SU-DHL-6 (cell line): Measurements from ENCODE around the gene HDGF.

Experiments used
- H2AFZ ChIP-seq: fragments of 200-600 bp; sonication (generic); 2 replicates; pipeline ENCODE4 v1.6.1; 2014; ENCODE audit warnings: low read depth, mild to moderate bottlenecking, moderate library complexity, mixed read lengths, antibody characterized with exemption, low read length; ENCODE audit not compliant: severe bottlenecking
- H3F3A ChIP-seq: fragments of 200-600 bp; shearing (Covaris generic); 2 replicates; pipeline ENCODE4 v1.6.0; 2016; ENCODE audit warnings: antibody characterized with exemption, mild to moderate bottlenecking; ENCODE audit not compliant: insufficient read depth
- H3K27ac ChIP-seq: fragments of 200-600 bp; sonication (generic); 2 replicates; pipeline ENCODE4 v1.5.1; 2016; ENCODE audit warnings: low read depth, mild to moderate bottlenecking, low read length, moderate library complexity, mixed read lengths
- H3K27me3 ChIP-seq: fragments of 200-600 bp; sonication (generic), shearing (Covaris generic); 2 replicates; pipeline ENCODE4 v1.6.0; 2014; ENCODE audit warnings: mild to moderate bottlenecking, low read length
- H3K36me3 ChIP-seq: fragments of 200-600 bp; sonication (generic); 2 replicates; pipeline ENCODE4 v1.6.1; 2014; ENCODE audit warnings: mild to moderate bottlenecking, low read length, mixed read lengths
- H3K4me2 ChIP-seq: fragments of 300-600, 200-600 bp; shearing (Covaris generic), sonication (generic); 2 replicates; pipeline ENCODE4 v1.6.0; 2014; ENCODE audit warnings: low read length, low read depth, mild to moderate bottlenecking; ENCODE audit not compliant: poor library complexity, severe bottlenecking
- H3K4me3 ChIP-seq: fragments of 200-600 bp; sonication (generic); 2 replicates; pipeline ENCODE4 v1.5.1; 2014; ENCODE audit warnings: antibody characterized with exemption, low read length, mild to moderate bottlenecking, mixed read lengths; ENCODE audit not compliant: insufficient read depth, poor library complexity, severe bottlenecking
- H3K79me2 ChIP-seq: fragments of 200-600 bp; sonication (generic); 2 replicates; pipeline ENCODE4 v1.6.1; 2014; ENCODE audit warnings: mild to moderate bottlenecking, low read length, moderate library complexity; ENCODE audit not compliant: insufficient read depth
- H3K9ac ChIP-seq: fragments of 200-600 bp; sonication (generic); 2 replicates; pipeline ENCODE4 v1.7.0; 2014; ENCODE audit warnings: mild to moderate bottlenecking, low read length
- H3K9me2 ChIP-seq: fragments of 200-600 bp; sonication (generic); replicated peaks from 2 replicates; pipeline ENCODE4 v1.6.1; 2014; ENCODE audit warnings: low read length; ENCODE audit not compliant: insufficient read depth
- H3K9me3 ChIP-seq: fragments of 200-600 bp; sonication (generic); 2 replicates; pipeline ENCODE4 v1.6.1; 2014; ENCODE audit warnings: low read length, mixed read lengths; ENCODE audit not compliant: insufficient read depth
- H4K20me1 ChIP-seq: fragments of 200-600 bp; sonication (generic); 2 replicates; pipeline ENCODE4 v1.6.1; 2014; ENCODE audit warnings: low read depth, mild to moderate bottlenecking, antibody characterized with exemption, low read length, moderate library complexity, mixed read lengths
- CTCF ChIP-seq: fragments of 200-600 bp; sonication (generic); IDR thresholded peaks from one replicate; pipeline ENCODE4 v1.5.1; 2017; ENCODE audit warnings: antibody characterized with exemption, mild to moderate bottlenecking, low read length, moderate library complexity; ENCODE audit not compliant: insufficient read depth, poor library complexity, severe bottlenecking
- EZH2phosphoT487 ChIP-seq: fragments of 200-600 bp; sonication (generic), shearing (Covaris generic); conservative IDR thresholded peaks from 2 replicates; pipeline ENCODE4 v1.6.1; 2018; ENCODE audit warnings: mild to moderate bottlenecking, antibody characterized with exemption, low read length, moderate library complexity, mixed read lengths

The HDGF gene

DNA sequence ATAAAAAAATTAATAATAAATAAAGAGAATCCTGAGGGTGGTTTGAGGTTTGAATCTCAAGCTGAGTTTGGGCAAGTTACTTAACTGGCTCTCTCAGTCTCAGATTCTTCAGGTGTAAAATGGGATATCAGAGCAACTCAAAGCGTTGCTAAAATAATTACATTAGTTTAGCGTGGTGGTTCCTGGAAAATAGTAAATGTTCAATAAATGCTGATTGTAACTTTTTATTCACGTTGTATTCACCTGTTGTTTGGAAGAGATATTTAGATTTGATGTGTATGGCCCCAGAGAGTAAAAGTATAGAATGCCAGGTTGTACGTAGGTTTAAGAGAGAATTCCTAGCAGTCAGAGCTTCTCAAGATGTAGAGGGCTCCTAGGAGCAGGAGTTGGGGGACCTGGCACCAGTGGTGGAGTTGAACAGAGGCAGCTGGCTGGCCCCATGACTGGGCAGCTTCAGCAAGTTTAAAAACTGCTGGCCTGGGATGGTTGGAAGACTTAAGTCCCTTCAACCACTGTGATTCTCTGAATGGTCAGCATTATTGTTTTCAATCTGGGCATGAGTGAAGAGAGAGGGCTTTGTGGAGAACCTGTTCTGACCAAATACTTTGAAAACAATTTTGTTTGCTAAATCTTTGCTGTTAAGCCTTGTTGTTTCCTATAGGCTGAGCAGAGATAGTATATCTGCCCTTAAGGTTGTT lies 38.3 kb upstream of the HDGF start:
- H3K9ac ChIP-seq, result no peak overlapping the region
- no peak overlapping the region for H3K27ac ChIP-seq
- TF ChIP-seq CTCF (no peak), EZH2phosphoT487 (no peak)
- H3K36me3 ChIP-seq, result peaks cover 13% of the 10 kb centered on the region; the same call in 1 of the 2 replicates
- H3K4me3 ChIP-seq, result no peak overlapping the region
- H4K20me1 ChIP-seq, result no peaks in the 10 kb centered on the region; the same call in 1 of the 2 replicates
- H3K79me2 ChIP-seq, result peaks cover 5% of the 10 kb centered on the region; the same call in 1 of the 2 replicates
- H3F3A ChIP-seq, result no peaks in the 10 kb centered on the region
- H3K9me3 ChIP-seq, result no peaks in the 10 kb centered on the region
- no peak overlapping the region for H3K4me2 ChIP-seq
- H3K27me3 ChIP-seq, result no peaks in the 10 kb centered on the region
- H3K9me2 ChIP-seq, result no peaks in the 10 kb centered on the region
- no peak overlapping the region for H2AFZ ChIP-seq

- Histone ChIP-seq H3K9ac (no peak overlapping the region), H3K9me3 (no peaks in the 10 kb centered on the region), H3K79me2 (peaks cover 8% of the 10 kb centered on the region; the same call in 1 of the 2 replicates), H3K4me3 (no peak overlapping the region), H4K20me1 (no peaks in the 10 kb centered on the region; the same call in 1 of the 2 replicates), H3K9me2 (no peaks in the 10 kb centered on the region), H3K4me2 (no peak overlapping the region), H3K36me3 (peaks cover 4% of the 10 kb centered on the region; the same call in 1 of the 2 replicates), H2AFZ (no peak overlapping the region), H3F3A (no peaks in the 10 kb centered on the region), H3K27me3 (no peaks in the 10 kb centered on the region), H3K27ac (no peak overlapping the region)
- TF ChIP-seq EZH2phosphoT487 (no peak), CTCF (no peak)
These were observed 36.7 kb upstream of the HDGF start for GRCh38 chr1:156788136-156788535.

DNA sequence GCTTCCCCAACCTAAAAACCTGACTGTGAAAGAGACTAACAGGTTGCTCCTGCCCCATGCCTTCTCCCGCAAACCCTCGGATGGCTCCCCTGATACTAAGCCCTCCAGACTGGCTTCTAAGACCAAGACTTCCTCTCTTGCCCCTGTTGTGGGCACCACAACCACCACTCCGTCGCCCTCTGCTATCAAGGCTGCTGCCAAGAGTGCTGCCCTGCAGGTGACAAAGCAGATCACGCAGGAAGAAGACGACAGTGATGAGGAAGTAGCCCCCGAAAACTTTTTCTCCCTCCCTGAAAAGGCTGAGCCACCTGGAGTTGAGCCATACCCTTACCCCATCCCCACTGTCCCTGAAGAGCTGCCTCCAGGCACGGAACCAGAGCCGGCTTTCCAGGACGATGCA lies 35.2 kb upstream of the HDGF start:
- Histone ChIP-seq H3K9me2 (no peaks in the 10 kb centered on the region), H4K20me1 (no peaks in the 10 kb centered on the region; the same call in 1 of the 2 replicates), H3K4me2 (no peak overlapping the region), H2AFZ (no peak overlapping the region), H3F3A (no peaks in the 10 kb centered on the region), H3K9me3 (no peaks in the 10 kb centered on the region), H3K36me3 (no peaks in the 10 kb centered on the region; the same call in 1 of the 2 replicates), H3K9ac (no peak overlapping the region), H3K27me3 (no peaks in the 10 kb centered on the region), H3K4me3 (no peak overlapping the region), H3K79me2 (peaks cover 19% of the 10 kb centered on the region), H3K27ac (no peak overlapping the region)
- TF ChIP-seq EZH2phosphoT487, result no peak
- TF ChIP-seq CTCF, result no peak
